Thyroid gland (tissue), 4 donors: ENCODE data around the gene PIMREG. TPM values are rescaled to one million over a fixed set of nuclear protein-coding genes. Genes with fewer than 3 reads are reported as not detected.

ENCODE experiments used
- DNase-seq, 2 donors: peaks; one replicate each; pipeline ENCODE4 v3.0.0-alpha.2; 2019
- H3K27ac ChIP-seq, 3 donors: fragments of 200-600 bp; sonication (generic); 1 replicate in 2 of 3; 2 replicates in 1 of 3; pipeline ENCODE4 v1.5.1; 2016 to 2019; ENCODE audit warnings: mild to moderate bottlenecking in 1 of 3, moderate library complexity in 1 of 3
- H3K27me3 ChIP-seq: fragments of 200-600 bp; sonication (generic); one replicate; pipeline ENCODE4 v1.5.1; 2019
- H3K36me3 ChIP-seq, 2 donors: fragments of 200-600 bp; sonication (generic); one replicate each; pipeline ENCODE4 v1.5.1; 2016 to 2019
- H3K4me1 ChIP-seq, 2 donors: fragments of 200-600 bp; sonication (generic); one replicate each; pipeline ENCODE4 v1.5.1; 2017 to 2019
- H3K4me3 ChIP-seq, 3 donors: fragments of 200-600 bp; sonication (generic); replicated peaks in 1 of 3; 1 replicate in 2 of 3; 2 replicates in 1 of 3; pipeline ENCODE4 v1.5.1; 2016; ENCODE audit warnings: mild to moderate bottlenecking in 1 of 3
- H3K9me3 ChIP-seq: fragments of 200-600 bp; sonication (generic); one replicate; pipeline ENCODE4 v1.5.1; 2017
- POLR2A ChIP-seq, 2 donors: fragments of 450-650 bp; IDR thresholded peaks; one replicate each; pipeline ENCODE4 v1.6.1; 2017; ENCODE audit warnings: antibody characterized with exemption in 2 of 2, mild to moderate bottlenecking in 2 of 2, moderate library complexity in 1 of 2
- WGBS, 2 donors: methylation state at CpG; one replicate each; pipeline ENCODE4 v1.1.5; 2017; 5-methylcytosine and 5-hydroxymethylcytosine counted together
- intact Hi-C: fragments of 100-400 bp; cut with DNase I; formaldehyde crosslinking; loops from one replicate; pipeline ENCODE4 v1.15.1; 2023
- total RNA-seq, 4 donors: library from RNA; depleted of rRNA; stranded (reverse); fragments of >200 nt; gene quantifications; one replicate each; pipeline ENCODE4 v1.2.3, GENCODE V29; 2016
- TF ChIP-seq, protein P1 (sequence below), 6 experiments: fragments of 200-600 bp in 3 of 6; fragments of 450-650 bp in 3 of 6; sonication (generic) in 3 of 6; IDR thresholded peaks; one replicate each; pipeline ENCODE4 v1.5.1; 2016 to 2019; ENCODE audit warnings: antibody characterized with exemption in 6 of 6, mild to moderate bottlenecking in 2 of 6, inconsistent platforms in 1 of 6, moderate library complexity in 1 of 6

Gene PIMREG
- total RNA-seq, 4 donors from 2014 or later, result not detected

GRCh38 chr17:6496640-6497441 is 52.6 kb downstream of the PIMREG start:
- WGBS, 2 donors, result 78% methylated on average over 10 to 15 of the region's 15 CpGs
- DNase-seq, result no peak
- H3K4me1 ChIP-seq, result peaks cover 0 to 10% of the 10 kb centered on the region in 2 donors

DNA sequence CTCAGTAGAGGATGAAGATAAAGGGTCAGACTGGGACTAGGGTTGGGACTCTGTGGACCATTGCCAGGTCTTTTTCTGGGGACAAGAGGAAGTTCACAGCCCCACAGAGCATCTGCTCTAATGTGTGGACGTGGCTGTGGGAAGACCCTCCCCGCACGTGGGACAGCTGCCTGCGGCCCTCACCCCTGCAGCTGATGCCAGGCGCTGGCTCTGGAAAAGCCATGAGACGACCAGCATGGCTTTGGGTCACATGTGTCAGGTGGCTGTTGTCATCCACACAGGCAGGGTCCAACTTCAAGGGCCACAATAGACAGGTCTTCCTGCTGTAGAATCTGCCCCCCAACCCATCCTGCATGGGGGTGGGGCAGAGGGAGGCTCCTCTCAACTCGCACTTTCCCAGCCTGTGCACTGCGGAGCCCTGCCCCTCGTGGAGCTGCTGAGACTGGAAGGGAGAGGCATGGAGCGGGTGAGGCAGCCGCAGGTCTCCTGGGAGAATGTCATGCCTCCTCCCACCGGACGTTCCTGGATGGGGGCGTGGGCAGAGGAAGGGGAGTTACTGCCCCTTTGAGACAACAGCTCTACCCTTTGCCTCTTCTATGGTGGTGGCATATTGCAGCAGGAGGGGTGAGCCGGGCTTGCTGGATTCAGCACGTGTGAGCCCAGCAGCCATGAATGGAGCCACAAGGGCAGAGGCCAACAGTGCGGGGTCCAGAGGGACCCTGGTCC is 53.4 kb downstream of the PIMREG start:
- no peak for DNase-seq

More at GRCh38 chr17:6496640-6497441, 52.6 kb downstream of the PIMREG start:
- TF ChIP-seq, protein P1, sequence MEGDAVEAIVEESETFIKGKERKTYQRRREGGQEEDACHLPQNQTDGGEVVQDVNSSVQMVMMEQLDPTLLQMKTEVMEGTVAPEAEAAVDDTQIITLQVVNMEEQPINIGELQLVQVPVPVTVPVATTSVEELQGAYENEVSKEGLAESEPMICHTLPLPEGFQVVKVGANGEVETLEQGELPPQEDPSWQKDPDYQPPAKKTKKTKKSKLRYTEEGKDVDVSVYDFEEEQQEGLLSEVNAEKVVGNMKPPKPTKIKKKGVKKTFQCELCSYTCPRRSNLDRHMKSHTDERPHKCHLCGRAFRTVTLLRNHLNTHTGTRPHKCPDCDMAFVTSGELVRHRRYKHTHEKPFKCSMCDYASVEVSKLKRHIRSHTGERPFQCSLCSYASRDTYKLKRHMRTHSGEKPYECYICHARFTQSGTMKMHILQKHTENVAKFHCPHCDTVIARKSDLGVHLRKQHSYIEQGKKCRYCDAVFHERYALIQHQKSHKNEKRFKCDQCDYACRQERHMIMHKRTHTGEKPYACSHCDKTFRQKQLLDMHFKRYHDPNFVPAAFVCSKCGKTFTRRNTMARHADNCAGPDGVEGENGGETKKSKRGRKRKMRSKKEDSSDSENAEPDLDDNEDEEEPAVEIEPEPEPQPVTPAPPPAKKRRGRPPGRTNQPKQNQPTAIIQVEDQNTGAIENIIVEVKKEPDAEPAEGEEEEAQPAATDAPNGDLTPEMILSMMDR (IDR thresholded peaks at IDR 0.05), result no peak
- no peak for TF ChIP-seq POLR2A (IDR thresholded peaks at IDR 0.05)
- Histone ChIP-seq H3K9me3 (no peaks in the 10 kb centered on the region), H3K27ac (no peak overlapping the region), H3K4me3 (no peak overlapping the region), H3K36me3 (no peaks in the 10 kb centered on the region), H3K27me3 (no peaks in the 10 kb centered on the region)
- intact Hi-C loops, result no loop called here

GRCh38 chr17:6498356-6498755 is 54.1 kb downstream of the PIMREG start:
- TF ChIP-seq, protein P1 (IDR thresholded peaks at IDR 0.05), result no peak
- no peak for TF ChIP-seq POLR2A (IDR thresholded peaks at IDR 0.05)
- intact Hi-C loops, result no loop called here
- 77 to 78% methylated on average over 7 of the region's 7 CpGs for WGBS, 2 donors
- H3K9me3 ChIP-seq, result no peaks in the 10 kb centered on the region
- no peak for DNase-seq
- H3K27me3 ChIP-seq, result no peaks in the 10 kb centered on the region
- H3K4me3 ChIP-seq, result no peak overlapping the region
- H3K36me3 ChIP-seq, result no peaks in the 10 kb centered on the region
- peaks cover 0 to 3% of the 10 kb centered on the region in 2 donors for H3K4me1 ChIP-seq
- no peak overlapping the region for H3K27ac ChIP-seq

More for the DNA sequence above, 53.4 kb downstream of the PIMREG start:
- Histone ChIP-seq H3K9me3 (no peaks in the 10 kb centered on the region), H3K4me1 (peaks cover 0 to 10% of the 10 kb centered on the region in 2 donors), H3K27me3 (no peaks in the 10 kb centered on the region), H3K36me3 (no peaks in the 10 kb centered on the region), H3K27ac (no peak overlapping the region), H3K4me3 (no peak overlapping the region)
- TF ChIP-seq POLR2A (IDR thresholded peaks at IDR 0.05), result no peak
- TF ChIP-seq, protein P1 (IDR thresholded peaks at IDR 0.05), result no peak
- 63 to 64% methylated on average over 14 of the region's 17 CpGs for WGBS, 2 donors
- intact Hi-C loops, result no loop called here

- TF ChIP-seq, protein P1 (IDR thresholded peaks at IDR 0.05), result no peak
- TF ChIP-seq POLR2A (IDR thresholded peaks at IDR 0.05), result no peak
- Histone ChIP-seq H3K9me3 (no peaks in the 10 kb centered on the region), H3K4me3 (no peak overlapping the region), H3K27ac (no peak overlapping the region), H3K27me3 (no peaks in the 10 kb centered on the region), H3K4me1 (no peaks in the 10 kb centered on the region), H3K36me3 (no peaks in the 10 kb centered on the region)
- intact Hi-C loops, result no loop called here
- DNase-seq, result no peak
- 89 to 96% methylated on average over 9 to 10 of the region's 10 CpGs for WGBS, 2 donors
Observed at GRCh38 chr17:6498901-6499540, 54.8 kb downstream of the PIMREG start.

Other genes with a start within 250 kb of the PIMREG start
- not detected for gene AIPL1, start 9.3 kb upstream of the PIMREG start, total RNA-seq
- gene PITPNM3, start 112.1 kb downstream of the PIMREG start, total RNA-seq, result 10 to 100 TPM in 1 of 4 donors, 1 to 10 TPM in 3; 4.0 to 10.9 (median 5.6) TPM
- 10 to 100 TPM; 20.8 to 46.7 (median 25.6) TPM for gene KIAA0753, start 196.3 kb downstream of the PIMREG start, total RNA-seq
- gene TXNDC17, start 196.6 kb downstream of the PIMREG start, total RNA-seq, result 100 to 1,000 TPM in 2 of 4 donors, 10 to 100 TPM in 2; 70.4 to 149 (median 95.9) TPM
- 10 to 100 TPM in 2 of 4 donors, 1 to 10 TPM in 2; 5.3 to 13.7 (median 10.4) TPM for gene MED31, start 207.2 kb downstream of the PIMREG start, total RNA-seq
- 1 to 10 TPM in 3 of 4 donors, under 1 TPM in 1; 0.67 to 2.7 (median 2.0) TPM for gene C17orf100, start 207.3 kb downstream of the PIMREG start, total RNA-seq